DMS79 treated with DMSO at 0.1 percent for 48 hours (cell line): ENCODE results near the gene C3orf18.

Experiments used
- DNase-seq: peaks from one replicate; lab custom pipeline; 2025; lab: John Stamatoyannopoulos, UW

The C3orf18 gene

GRCh38 chr3:50580683-50581458, 13.3 kb upstream of the C3orf18 start:
- DNase-seq: no peak

- no peak for DNase-seq
These were observed 9.8 kb upstream of the C3orf18 start for GRCh38 chr3:50577348-50577747.

- DNase-seq: no peak
These were observed 7.8 kb upstream of the C3orf18 start for GRCh38 chr3:50575372-50575771.

- DNase-seq: no peak
These were observed 6.9 kb upstream of the C3orf18 start for GRCh38 chr3:50574444-50574831.

- DNase-seq: no peak
These were observed 6.3 kb upstream of the C3orf18 start for GRCh38 chr3:50573566-50574443.

- DNase-seq: no peak
These were observed 5.3 kb upstream of the C3orf18 start for GRCh38 chr3:50572801-50573371.

- DNase-seq: peak; percentile 30
These were observed 4.6 kb upstream of the C3orf18 start for GRCh38 chr3:50572158-50572557.

GRCh38 chr3:50571486-50571885, 3.9 kb upstream of the C3orf18 start:
- DNase-seq: no peak

GRCh38 chr3:50570508-50571279, 3.1 kb upstream of the C3orf18 start:
- no peak for DNase-seq

GRCh38 chr3:50568947-50569749, 1.6 kb upstream of the C3orf18 start, which contains the start of gene HEMK1:
Gene HEMK1 (plus strand): TSS chr3:50569522. CDS start chr3:50571105, 1,583 bp downstream.
- peak; percentile 73 for DNase-seq

GRCh38 chr3:50567011-50567385, 549 bp downstream of the C3orf18 start:
- DNase-seq: no peak

- DNase-seq: no peak
These were observed 3.2 kb downstream of the C3orf18 start for GRCh38 chr3:50564321-50564720.

GRCh38 chr3:50563867-50564266, 3.7 kb downstream of the C3orf18 start:
- DNase-seq: no peak

- no peak for DNase-seq
These were observed 4.7 kb downstream of the C3orf18 start for GRCh38 chr3:50562861-50563260.

- DNase-seq: no peak
These were observed 7.8 kb downstream of the C3orf18 start for GRCh38 chr3:50559702-50560101.

- DNase-seq: peak; percentile 1
These were observed 9.6 kb downstream of the C3orf18 start for GRCh38 chr3:50557915-50558314.

- DNase-seq: no peak
These were observed 10.4 kb downstream of the C3orf18 start for GRCh38 chr3:50557106-50557505.

GRCh38 chr3:50554553-50554952, 13.0 kb downstream of the C3orf18 start:
- DNase-seq: no peak

GRCh38 chr3:50552598-50552997, 14.9 kb downstream of the C3orf18 start:
- no peak for DNase-seq

GRCh38 chr3:50551681-50552435, 15.7 kb downstream of the C3orf18 start:
- DNase-seq: no peak
